ENCODE results near the gene DMRTC1B.
"Not testable (repeated sequence)": the region's sequence is repeated elsewhere in the genome, so short reads cannot be mapped to it uniquely, and the experiment has no call there.

The DMRTC1B gene, protein sequence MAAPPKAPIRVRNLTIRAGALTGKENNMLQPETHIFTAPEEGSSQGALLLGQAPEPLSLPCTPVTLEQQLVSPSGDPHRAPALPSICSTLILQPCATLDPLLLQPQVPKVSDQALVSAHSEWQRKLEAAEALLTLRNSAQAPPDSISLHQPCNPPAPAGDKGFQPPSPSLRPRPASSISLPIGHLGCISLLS

DNA sequence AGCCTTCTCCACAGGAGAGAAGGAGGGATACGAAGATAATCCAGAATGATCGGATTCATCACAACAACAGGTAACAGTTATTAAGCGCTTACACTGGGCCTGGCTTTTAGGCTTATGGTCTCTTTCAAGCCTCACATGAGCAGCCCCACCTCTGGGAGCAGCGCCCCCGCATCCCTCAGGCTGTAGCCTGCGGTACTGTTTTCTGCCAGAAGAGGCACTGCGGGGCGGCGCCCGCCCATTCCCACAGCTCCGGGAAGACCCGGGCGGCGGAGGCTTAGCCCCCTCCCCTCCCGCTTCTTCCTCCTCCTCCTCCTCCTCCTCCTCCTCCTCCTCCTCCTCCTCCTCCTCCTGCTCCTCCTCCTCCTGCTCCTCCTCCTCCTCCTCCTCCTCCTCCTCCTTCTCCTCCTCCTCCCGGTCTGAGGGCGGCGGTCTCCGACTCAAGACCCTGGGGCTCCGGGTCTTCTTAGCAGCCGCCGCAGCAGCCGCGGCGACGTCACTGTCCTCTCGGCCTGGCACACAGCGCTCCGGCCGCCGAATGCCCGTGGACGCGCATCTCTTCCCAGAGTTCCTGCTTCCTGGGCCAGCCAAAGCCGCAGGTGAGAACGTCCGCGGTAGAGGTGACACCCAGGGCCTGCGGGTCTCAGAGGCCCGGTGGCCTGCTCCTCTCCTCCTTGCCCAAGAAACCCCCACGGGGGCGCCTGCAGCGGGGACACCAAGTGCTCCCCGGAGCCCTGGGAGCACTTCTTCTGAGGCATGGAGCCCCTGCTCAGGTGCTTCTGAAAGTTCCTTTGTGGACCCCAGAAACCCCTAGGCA is at the start of gene DMRTC1B:
Gene DMRTC1B (plus strand): TSS at position 238 of the 814 bp plus-strand sequence. CDS start 68,246 bp downstream, outside the sequence.
- DNase-seq, result not testable (repeated sequence)

DNA sequence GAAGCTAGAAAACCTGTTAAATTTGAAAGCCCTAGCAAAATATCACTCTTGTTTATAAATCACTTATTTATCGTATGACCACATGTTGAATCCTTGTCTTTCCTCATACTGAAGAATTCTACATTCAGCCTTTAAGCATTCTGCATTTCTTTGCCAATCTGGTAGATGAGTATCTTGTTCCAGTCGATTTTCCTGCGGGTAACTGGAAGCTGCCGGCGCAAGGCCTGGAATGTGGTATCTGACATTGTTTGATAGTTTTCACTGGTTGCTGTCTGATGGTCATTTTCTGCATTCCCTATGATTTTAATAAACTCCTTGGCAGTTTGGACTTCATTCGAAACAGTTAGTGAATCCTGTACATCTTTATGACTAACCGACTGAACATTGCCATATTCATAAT is 48.8 kb upstream of the DMRTC1B start:
- DNase-seq, result no peak

DNA sequence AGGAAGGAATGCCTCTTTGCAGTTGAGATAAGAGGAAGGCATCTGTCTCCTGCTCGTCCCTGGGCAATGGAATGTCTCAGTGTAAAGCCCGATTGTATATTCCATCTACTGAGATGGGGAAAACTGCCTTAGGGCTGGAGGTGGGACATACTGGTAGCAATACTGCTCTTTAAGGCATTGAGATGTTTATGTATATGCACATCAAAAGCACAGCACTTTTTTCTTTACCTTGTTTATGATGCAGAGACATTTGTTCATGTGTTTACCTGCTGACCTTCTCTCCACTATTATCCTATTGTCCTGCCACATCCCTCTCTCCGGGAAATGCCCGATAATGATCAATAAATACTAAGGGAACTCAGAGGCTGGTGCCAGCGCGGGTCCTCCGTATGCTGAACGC is 43.1 kb upstream of the DMRTC1B start:
- DNase-seq, result not testable (repeated sequence)

DNA sequence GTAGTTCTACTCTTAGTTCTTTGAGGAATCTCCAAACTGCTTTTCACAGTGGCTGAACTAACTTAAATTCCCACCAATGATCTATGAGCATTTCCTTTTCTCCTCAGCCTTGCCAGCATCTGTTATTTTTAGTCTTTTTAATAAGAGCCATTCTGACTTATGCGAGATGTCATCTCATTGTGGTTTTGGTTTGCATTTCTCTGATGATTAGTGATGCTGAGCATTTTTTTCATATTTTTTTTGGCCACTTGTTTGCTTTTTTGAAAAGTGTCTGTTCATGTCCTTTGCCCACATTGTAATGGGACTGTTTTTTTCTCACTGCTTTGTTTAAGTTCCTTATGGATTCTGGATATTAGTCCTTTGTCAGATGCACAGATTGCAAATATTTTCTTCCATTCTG is 41.1 kb upstream of the DMRTC1B start:
- DNase-seq, result no peak

DNA sequence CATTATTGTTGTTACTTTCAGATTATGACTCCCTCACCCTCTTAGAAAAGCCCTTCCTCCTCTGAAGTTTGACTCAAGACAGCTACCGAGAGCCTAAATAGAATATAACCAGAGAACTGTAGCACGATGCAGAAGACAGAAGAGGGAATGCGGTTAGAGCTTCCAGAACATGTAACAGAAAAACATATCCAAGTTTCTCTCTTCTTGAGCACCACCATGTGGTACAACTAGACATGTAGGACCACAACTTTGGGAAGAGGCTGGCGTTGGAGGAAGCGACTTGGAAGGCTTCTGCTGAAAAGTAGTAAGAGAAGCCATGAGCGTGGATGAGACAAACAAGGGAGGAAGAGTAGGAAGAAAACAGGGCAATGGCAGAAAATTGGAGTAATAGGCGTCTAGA is 31.1 kb upstream of the DMRTC1B start:
- not testable (repeated sequence) for DNase-seq

DNA sequence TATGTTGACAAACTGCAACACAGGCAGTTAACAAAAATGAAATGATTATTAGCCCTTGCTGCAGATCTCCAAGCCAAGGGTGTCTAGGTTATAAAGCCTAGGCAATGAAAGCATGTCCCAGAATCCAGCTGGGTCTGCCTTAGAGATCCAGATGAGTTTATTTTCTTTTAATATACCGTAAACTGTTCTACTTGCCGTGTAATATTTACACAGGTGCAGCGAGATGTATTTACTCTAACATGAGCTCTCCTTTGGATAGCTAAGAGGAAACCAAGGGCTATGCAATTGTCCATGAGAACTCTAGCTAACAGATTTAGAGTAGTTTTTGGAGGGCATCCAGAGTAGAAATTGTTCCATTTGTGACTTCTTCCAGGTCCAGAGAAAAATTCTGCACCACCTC is 28.1 kb upstream of the DMRTC1B start:
- DNase-seq, result not testable (repeated sequence)

DNA sequence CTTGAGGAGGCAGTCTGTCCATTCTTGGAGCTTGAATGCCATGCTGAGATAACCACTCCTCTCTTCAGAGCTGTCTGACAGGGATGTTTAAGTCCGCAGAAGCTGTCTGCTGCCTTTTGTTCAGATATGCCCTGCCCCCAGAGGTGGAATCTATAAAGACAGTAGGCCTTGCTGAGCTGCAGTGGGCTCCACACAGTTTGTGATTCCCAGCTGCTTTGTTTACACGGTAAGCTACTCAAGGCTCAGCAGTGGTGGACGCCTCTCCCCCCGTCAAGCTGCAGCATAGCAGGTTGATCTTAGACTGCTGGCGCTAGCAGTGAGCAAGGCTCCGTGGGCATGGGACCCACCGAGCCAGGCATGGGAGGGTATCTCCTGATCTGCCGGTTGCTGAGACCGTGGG is 16.2 kb upstream of the DMRTC1B start:
- DNase-seq, result not testable (repeated sequence)

DNA sequence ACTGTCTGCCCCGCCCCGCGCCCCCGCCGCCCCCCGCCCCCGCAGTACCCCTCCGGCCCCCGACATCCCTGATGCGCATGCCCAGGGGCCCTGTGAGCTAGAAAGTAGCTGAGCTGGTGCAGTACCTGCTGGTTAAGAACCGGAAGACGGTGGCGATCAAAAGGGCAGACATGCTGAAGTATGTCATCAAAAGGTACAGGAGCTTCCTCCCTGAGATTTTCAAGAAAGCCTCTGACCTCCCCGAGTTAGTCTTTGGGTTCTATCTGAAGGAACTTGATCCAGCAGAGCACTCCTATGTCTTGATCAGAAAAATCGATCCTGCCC is 739 bp downstream of the DMRTC1B start:
- not testable (repeated sequence) for DNase-seq

DNA sequence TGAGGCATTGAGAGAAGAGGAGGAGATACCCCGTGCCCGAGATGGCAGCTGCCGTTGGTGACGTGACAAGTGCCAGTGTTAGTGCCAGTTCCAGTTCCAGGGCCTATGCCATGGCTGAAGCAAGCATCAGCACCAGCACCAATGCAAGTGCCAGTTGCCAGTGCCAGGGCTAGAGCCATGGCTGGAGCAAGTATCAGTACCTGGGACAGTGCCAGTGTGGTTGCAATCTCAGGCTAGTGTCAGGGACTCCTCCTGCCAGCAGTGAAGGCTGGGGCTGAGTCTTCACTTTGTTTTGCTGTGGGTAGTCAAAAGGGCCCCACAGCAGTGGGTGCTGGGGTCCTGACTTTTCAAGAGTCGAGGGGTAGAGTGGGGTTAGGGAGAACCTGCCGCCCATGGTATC is 1.5 kb downstream of the DMRTC1B start:
- DNase-seq, result not testable (repeated sequence)

DNA sequence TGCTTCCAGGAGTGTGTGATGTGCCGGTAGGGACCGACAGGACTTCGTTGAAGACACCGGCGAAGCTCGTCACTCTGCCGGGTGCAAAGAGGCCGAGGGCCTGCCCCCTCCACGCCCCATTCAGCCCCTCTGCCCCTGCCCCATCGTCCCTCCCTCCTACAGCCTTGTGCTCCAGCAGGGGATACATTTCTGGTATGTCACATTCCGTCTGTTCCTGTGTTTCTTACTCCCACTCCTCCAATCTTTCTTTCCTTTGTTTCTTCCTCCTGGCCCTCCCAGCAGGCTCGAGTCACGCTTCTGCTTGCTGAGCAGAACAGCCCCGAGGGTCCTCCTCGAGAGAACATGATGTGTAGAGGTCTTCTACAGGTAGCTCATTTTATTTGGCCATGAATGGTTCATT is 5.9 kb downstream of the DMRTC1B start, which contains the start of gene FAM236B:
Gene FAM236B (minus strand): TSS at position 101 of the 400 bp plus-strand sequence. CDS start 100 bp downstream, at position 1.
- not testable (repeated sequence) for DNase-seq

DNA sequence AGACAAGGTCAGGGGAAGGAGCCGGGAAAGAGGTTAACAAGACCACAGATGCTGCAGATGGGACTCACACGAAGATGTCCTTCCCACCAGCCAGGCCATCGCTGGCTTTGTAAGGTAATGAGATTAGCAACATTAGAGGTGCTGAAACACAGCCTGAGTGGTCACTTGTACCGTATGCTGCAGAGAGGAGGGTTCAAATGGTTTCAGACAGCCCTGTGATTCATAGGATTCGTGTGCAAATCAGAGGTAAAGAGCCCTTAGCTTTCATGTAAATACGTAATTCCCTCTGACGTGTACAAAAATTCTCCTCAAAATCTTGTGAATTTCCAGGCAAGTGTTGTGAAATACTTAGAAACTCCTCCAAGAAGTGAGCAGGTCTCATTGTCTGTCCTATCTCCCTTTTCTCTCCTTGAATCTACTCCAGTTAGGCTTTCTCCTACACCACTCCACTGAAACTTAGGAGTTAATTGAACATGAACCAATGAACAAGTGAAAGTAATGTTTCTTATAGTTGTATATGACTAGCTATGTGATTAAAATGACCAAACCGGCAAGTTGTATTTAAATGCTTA is 6.8 kb downstream of the DMRTC1B start:
- DNase-seq, result not testable (repeated sequence)

DNA sequence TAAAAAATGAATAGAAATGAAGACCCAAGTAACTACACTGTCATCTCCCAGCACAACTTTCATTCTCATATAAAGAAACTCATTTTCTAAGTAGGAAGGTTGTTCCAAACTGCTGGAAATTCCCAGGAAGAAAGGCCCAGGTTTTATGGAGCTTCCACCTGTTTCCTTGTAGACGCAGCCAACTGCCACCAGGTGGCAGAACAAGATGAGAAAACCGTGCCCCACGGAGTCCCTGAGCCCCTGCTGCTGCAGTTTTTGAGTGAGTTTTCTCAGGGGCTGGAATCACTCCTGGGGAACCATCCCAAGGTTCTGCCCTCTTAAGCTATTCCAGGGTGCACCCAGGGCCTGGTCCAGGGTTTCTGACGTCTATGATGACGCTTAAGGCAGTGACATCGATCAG is 7.3 kb downstream of the DMRTC1B start:
- not testable (repeated sequence) for DNase-seq

DNA sequence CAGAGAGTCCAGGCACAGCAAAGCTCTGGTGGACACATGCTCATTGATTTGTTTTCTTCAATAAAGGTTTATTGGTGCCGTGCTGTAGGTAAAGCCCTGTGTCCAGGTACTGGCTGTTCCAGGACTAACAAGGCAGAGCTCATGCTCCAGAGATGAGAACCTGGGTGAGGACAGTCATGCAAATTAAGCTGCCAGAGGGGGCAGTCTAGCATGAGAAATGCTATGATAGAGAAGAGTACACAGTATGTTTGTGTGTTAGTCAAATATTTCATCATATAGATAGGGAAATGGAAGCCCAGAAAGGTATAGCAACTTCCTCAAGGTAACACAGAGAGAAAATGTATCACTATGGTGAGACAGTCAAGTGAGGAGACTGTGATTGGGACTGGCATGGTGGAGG is 11.5 kb downstream of the DMRTC1B start:
- DNase-seq, result not testable (repeated sequence)

DNA sequence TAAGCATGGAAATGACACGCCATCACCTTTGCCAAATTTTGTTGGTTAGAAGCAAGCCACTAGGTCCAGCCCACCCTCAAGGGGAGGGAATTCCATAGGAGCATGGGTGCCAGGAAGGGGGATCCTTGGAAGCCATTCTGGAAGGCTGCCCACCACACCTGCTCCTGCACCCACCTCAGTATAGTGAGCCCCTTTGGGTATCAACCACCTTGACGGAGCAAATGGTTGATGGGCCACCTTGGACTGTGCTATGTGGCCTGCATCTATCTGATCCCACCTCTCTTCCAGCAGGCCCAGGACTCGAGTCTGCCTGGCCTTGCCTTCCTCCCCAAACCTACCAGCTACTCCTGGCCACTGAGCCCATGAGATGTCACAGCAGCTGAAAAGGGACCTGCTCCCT is 13.7 kb downstream of the DMRTC1B start:
- DNase-seq, result not testable (repeated sequence)

DNA sequence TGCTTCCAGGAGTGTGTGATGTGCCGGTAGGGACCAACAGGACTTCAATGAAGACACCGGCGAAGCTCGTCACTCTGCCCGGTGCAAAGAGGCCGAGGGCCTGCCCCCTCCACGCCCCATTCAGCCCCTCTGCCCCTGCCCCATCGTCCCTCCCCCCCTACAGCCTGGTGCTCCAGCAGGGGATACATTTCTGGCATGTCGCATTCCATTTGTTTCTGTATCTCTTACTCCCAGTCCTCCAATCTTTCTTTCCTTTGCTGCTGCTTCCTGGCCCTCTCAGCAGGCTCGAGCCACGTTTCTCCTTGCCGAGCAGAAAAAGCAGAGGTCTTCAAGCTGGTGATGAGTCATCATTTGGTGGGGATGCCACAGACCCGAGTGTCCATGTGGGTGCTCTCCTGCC is 31.4 kb downstream of the DMRTC1B start, which contains the start of gene FAM236D:
Gene FAM236D (minus strand): TSS at position 101 of the 400 bp plus-strand sequence. CDS start 100 bp downstream, at position 1.
- not testable (repeated sequence) for DNase-seq

DNA sequence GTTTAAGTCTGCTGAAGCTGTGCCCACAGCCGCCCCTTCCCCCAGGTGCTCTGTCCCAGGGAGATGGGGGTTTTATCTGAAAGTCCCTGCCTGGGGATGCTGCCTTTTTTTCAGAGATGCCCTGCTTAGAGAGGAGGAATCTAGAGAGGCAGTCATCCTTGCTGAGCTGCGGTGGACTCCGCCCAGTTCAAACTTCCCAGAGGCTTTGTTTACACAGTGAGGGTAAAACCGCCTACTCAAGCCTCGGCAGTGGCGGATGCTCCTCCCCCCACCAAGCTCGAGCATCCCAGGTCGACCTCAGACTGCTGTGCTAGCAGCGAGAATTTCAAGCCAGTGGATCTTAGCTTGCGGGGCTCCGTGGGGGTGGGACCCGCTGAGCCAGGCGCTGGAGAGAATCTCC is 54.0 kb downstream of the DMRTC1B start:
- not testable (repeated sequence) for DNase-seq

DNA sequence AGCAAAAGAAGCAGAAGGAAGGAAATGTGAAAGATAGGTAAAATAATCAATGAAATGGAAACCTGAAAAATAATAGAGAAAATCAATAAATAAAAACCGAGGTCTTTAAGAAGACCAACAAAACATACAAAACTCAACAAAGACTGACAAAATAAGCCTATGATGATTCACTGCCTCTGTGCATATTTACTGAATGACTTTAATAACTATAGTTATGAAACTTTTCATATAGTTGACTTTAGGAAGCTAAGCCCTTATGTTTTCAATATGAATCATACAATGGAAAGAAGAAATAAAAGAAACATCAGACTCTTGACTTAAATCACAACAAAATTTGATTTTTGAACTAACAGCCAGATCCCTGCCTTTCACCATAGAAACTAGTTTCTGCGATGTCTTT is 60.8 kb downstream of the DMRTC1B start:
- DNase-seq, result not testable (repeated sequence)

DNA sequence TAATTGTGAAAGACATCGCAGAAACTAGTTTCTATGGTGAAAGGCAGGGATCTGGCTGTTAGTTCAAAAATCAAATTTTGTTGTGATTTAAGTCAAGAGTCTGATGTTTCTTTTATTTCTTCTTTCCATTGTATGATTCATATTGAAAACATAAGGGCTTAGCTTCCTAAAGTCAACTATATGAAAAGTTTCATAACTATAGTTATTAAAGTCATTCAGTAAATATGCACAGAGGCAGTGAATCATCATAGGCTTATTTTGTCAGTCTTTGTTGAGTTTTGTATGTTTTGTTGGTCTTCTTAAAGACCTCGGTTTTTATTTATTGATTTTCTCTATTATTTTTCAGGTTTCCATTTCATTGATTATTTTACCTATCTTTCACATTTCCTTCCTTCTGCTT is 106.2 kb downstream of the DMRTC1B start:
- DNase-seq, result not testable (repeated sequence)

DNA sequence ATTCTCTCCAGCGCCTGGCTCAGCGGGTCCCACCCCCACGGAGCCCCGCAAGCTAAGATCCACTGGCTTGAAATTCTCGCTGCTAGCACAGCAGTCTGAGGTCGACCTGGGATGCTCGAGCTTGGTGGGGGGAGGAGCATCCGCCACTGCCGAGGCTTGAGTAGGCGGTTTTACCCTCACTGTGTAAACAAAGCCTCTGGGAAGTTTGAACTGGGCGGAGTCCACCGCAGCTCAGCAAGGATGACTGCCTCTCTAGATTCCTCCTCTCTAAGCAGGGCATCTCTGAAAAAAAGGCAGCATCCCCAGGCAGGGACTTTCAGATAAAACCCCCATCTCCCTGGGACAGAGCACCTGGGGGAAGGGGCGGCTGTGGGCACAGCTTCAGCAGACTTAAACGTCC is 113.0 kb downstream of the DMRTC1B start:
- DNase-seq, result not testable (repeated sequence)
